ENCODE results near the gene ZNF573.

The ZNF573 gene

DNA sequence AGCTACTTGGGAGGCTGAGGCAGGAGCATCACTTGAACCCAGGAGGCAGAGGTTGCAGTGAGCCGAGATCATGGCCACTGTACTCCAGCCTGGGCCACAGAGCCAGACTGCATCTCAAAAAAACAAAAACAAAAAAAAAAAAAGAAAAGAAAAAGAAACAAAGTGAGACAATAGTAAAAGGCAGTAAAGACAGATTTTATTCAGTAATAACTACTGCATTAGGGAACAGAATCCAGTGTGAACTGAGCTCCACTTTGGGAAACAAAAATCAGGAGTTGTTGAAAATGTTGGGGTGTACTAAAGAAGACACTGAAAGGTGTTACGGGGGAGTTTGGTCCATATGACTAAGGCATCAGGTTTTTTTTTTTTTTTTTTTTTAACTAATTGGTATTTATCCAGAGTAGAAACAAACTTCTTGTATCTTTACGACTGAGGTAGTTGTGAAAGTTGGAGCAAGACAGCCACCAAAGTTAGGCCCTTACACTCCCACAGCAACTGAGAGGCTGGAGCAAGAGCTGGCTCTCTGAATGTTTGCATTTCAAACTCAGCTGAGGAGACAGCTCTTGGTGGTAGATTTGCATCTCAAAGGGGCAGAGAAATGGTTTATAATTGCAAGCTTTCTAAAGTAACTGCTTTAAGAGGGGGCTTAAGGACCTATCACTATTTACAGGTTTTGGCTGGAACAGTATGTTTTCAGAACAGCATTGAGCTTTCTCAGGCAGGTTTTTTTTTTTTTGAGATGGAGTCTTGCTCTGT, 84.1 kb downstream of the ZNF573 start:
- no peak for DNase-seq (ENCODE audit: low read depth)

DNA sequence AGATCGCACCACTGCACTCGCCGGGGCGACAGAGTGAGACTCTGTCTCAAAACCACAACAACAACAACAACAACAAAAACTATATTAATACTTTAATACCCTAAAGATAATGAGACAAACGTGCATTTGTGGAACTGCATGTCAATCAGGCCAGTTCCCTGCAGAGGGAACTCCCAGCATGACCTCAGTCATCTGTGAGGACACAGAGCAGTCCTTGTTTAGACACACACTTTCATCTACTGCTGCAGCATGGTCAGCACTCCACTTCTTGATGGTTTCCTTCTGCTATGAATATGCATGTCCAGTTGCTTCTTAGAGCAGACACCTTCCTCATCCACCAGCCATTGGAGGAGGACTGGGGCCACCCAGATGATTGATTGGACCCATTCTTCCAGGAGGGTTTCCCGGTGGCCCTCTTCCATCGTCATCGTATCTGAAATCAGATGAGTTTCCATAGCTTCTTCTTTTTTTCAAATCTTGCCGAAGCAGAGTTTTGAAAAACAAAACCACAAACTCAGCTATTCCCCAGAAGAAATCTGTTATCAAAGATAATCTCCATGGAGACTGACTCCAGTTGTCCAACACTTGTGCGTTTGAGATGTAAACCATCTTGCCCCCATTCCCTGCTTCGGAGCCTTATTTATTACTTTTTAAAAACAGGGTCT, 86.3 kb downstream of the ZNF573 start:
- DNase-seq (ENCODE audit: low read depth): no peak

DNA sequence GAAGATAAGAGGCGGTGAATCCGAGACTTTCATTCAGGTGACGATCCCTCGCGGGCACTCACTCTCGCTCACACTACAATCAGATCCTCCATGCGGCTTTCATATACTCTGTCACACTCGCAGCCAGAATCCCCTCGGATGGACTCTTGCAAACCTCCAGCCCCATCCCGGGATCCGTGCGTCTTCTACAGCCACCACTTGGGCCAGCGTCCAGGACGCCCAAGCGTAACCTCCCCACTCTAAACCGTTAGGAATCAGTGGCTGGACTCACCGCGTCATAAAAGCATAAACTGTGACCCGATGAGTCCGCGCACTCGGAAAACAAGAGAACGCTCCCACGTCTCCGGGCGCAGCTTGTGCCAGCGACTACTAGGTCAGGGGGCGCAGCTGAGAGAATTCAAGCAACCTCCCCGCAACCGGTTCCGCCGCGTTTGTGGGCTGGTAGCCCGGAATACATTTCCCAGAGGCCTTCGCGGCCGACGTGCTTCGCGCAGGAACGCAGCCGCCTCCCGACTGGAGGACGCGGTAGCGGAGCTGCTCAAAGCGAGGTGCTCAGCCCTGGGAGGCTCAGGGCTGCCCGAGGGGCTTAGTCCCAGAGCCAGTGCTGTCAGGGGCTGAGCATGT, 87.4 kb downstream of the ZNF573 start:
- DNase-seq (ENCODE audit: low read depth): peak; percentile 34

Data from GM04503 (cell line).